GM12878 (cell line): Measurements from ENCODE around the gene LRP5. TPM values are rescaled to one million over a fixed set of nuclear protein-coding genes. Genes with fewer than 3 reads are reported as not detected.

Source experiments
- ATAC-seq: fragments of 200-7000 bp; cut with Tn5 transposase; 3 replicates; pipeline ENCODE4 v1.9.1; 2020; ENCODE audit warnings: mild to moderate bottlenecking, moderate library complexity
- BruUV-seq: library from RNA; stranded (reverse); fragments of 400-500 nt; replicated peaks from 2 replicates; lab custom pipeline; 2021; lab: Mats Ljungman, UMichigan
- CTCF ChIA-PET: fragments of 300-600 bp; sonication (Branson Sonifier 250); formaldehyde crosslinking; extraction: SDS; loops from one replicate; lab custom pipeline; 2021; ENCODE audit warnings: inconsistent platforms; lab: Yijun Ruan, JAX
- POLR2A ChIA-PET: fragments of 350-600 bp; formaldehyde crosslinking; extraction: SDS; loops from one replicate; lab custom pipeline; 2021; ENCODE audit warnings: inconsistent platforms; lab: Charles Lee
- RAD21 ChIA-PET: fragments of 300-600 bp; sonication (Branson Sonifier 250); formaldehyde crosslinking; loops from one replicate; lab custom pipeline; 2023; ENCODE audit warnings: antibody characterized with exemption; ENCODE audit not compliant: unreplicated experiment; lab: Charles Lee
- SMC1A ChIA-PET: fragments of 300-600 bp; sonication (Branson Sonifier 250); formaldehyde crosslinking; loops from one replicate; lab custom pipeline; 2023; ENCODE audit not compliant: unreplicated experiment, uncharacterized antibody; lab: Charles Lee
- DNase-seq: peaks from one replicate; pipeline ENCODE4 v3.0.0-alpha.2; 2011; ENCODE audit warnings: low read depth, low spot score
- FAIRE-seq: peaks from 3 replicates; lab custom pipeline; 2011; peaks lifted over from hg19 to GRCh38; lab: Jason Lieb, UNC
- H2AFZ ChIP-seq: 2 replicates; pipeline ENCODE4 v1.6.0; 2011; ENCODE audit warnings: low read depth, low read length, control low read depth; ENCODE audit not compliant: control insufficient read depth
- H3K27ac ChIP-seq: 2 replicates; pipeline ENCODE4 v1.5.1; 2011; ENCODE audit warnings: control low read depth; ENCODE audit not compliant: control insufficient read depth, insufficient read depth
- H3K27me3 ChIP-seq, 2 experiments: replicated peaks in 1 of 2; 2 replicates each; pipeline versions ENCODE4 v1.6.0 to v1.6.1; 2011; ENCODE audit warnings: low read length in 1 of 2; ENCODE audit not compliant: control insufficient read depth in 2 of 2, insufficient read depth in 2 of 2
- H3K36me3 ChIP-seq, 2 experiments: 2 replicates each; pipeline ENCODE4 v1.5.1; 2011; ENCODE audit warnings: low read length in 1 of 2; ENCODE audit not compliant: control insufficient read depth in 2 of 2, insufficient read depth in 2 of 2
- H3K4me1 ChIP-seq: 2 replicates; pipeline ENCODE4 v1.6.1; 2011; ENCODE audit warnings: mild to moderate bottlenecking, low read length, moderate library complexity, mixed read lengths; ENCODE audit not compliant: control insufficient read depth, insufficient read depth
- H3K4me2 ChIP-seq: 2 replicates; pipeline ENCODE4 v1.6.0; 2011; ENCODE audit warnings: control low read depth; ENCODE audit not compliant: control insufficient read depth, insufficient read depth
- H3K4me3 ChIP-seq: fragments of 200-600 bp; sonication (generic); 2 replicates; pipeline ENCODE4 v1.5.1; 2016
- H3K79me2 ChIP-seq: 2 replicates; pipeline ENCODE4 v1.6.0; 2011; ENCODE audit warnings: low read length; ENCODE audit not compliant: control insufficient read depth, insufficient read depth
- H3K9ac ChIP-seq: 2 replicates; pipeline ENCODE4 v1.8.0; 2011; ENCODE audit warnings: low read length, control low read depth, mixed read lengths; ENCODE audit not compliant: control insufficient read depth, insufficient read depth
- H3K9me3 ChIP-seq: replicated peaks from 3 replicates; pipeline ENCODE4 v1.5.1; 2011; ENCODE audit warnings: mild to moderate bottlenecking, low read length; ENCODE audit not compliant: control insufficient read depth, insufficient read depth
- H4K20me1 ChIP-seq: 2 replicates; pipeline ENCODE4 v1.6.0; 2011; ENCODE audit not compliant: control insufficient read depth, insufficient read depth
- ATF2 ChIP-seq: IDR thresholded peaks from 2 replicates; pipeline ENCODE4 v1.6.1; 2012; ENCODE audit warnings: low read length, inconsistent platforms
- EED ChIP-seq: sonication (generic); IDR thresholded peaks from 2 replicates; pipeline ENCODE4 v1.6.1; 2016; ENCODE audit warnings: antibody characterized with exemption, low read depth
- EP300 ChIP-seq, 2 experiments: fragments of 150-350 bp in 1 of 2; IDR thresholded peaks; 2 replicates each; pipeline ENCODE4 v1.6.1; 2011 to 2012; ENCODE audit warnings: low read depth in 2 of 2, low read length in 2 of 2, borderline replicate concordance in 1 of 2, improper control_type of control experiment in 1 of 2, inconsistent platforms in 1 of 2; ENCODE audit not compliant: control insufficient read depth in 1 of 2
- MTA2 ChIP-seq: fragments of 450-650 bp; IDR thresholded peaks from 2 replicates; pipeline ENCODE4 v1.6.1; 2016; ENCODE audit warnings: low read depth, mild to moderate bottlenecking, moderate library complexity
- SREBF2 ChIP-seq: IDR thresholded peaks from 2 replicates; pipeline ENCODE4 v1.6.1; 2012; ENCODE audit warnings: mild to moderate bottlenecking, low read length
- TAF1 ChIP-seq: IDR thresholded peaks from 2 replicates; pipeline ENCODE4 v1.6.1; 2011; ENCODE audit warnings: mild to moderate bottlenecking, low read depth, low read length, borderline replicate concordance
- ZBTB33 ChIP-seq: fragments of 450-650 bp; IDR thresholded peaks from 2 replicates; pipeline ENCODE4 v1.6.1; 2017; ENCODE audit warnings: mild to moderate bottlenecking
- ZNF207 ChIP-seq: fragments of 450-650 bp; IDR thresholded peaks from 2 replicates; pipeline ENCODE4 v1.6.1; 2014; ENCODE audit warnings: antibody characterized with exemption, mild to moderate bottlenecking, borderline replicate concordance
- ZNF24 ChIP-seq: fragments of 450-650 bp; IDR thresholded peaks from 2 replicates; pipeline ENCODE4 v1.6.1; 2017; ENCODE audit warnings: antibody characterized with exemption, mild to moderate bottlenecking
- WGBS: methylation state at CpG from one replicate; pipeline ENCODE4 v1.1.6; 2016; ENCODE audit warnings: low lambda C conversion rate; ENCODE audit not compliant: insufficient replicate concordance, insufficient coverage; ENCODE audit errors: missing lambda C conversion rate; 5-methylcytosine and 5-hydroxymethylcytosine counted together
- in situ Hi-C: fragments of 300-500 bp; cut with MboI; formaldehyde crosslinking; loops from 9 replicates; pipeline ENCODE4 v1.14.3; 2018; ENCODE audit warnings: mixed read lengths
- intact Hi-C: fragments of 100-400 bp; cut with micrococcal nuclease; formaldehyde crosslinking; loops from one replicate; pipeline ENCODE4 v1.14.2; 2022; ENCODE audit not compliant: unreplicated experiment
- polyA plus RNA-seq, 11 experiments: library from polyadenylated mRNA; depleted of rRNA in 4 of 11; unstranded in 6 of 11; stranded (reverse) in 5 of 11; fragments of >200 nt; fragmentation: Nextera tagmentation in 4 of 11; fragmentation: Illumina TruSeq in 1 of 11; extraction: Ambion mirVana in 4 of 11; extraction: Trizol in 1 of 11; gene quantifications; 1 replicate in 1 of 11; 2 replicates in 10 of 11; pipeline versions ENCODE4 v1.2.1 to v1.2.3, GENCODE V29; 2011 to 2016; ENCODE audit warnings: inconsistent platforms in 2 of 11, missing spikeins in 2 of 11, low read depth in 1 of 11
- total RNA-seq, 4 experiments: library from RNA; depleted of rRNA in 3 of 4; stranded (reverse); fragments of >200 nt in 3 of 4; fragmentation: Illumina TruSeq in 1 of 4; extraction: Trizol in 1 of 4; gene quantifications; 2 replicates each; pipeline versions ENCODE4 v1.2.1 to v1.2.3, GENCODE V29; 2013 to 2021

LRP5 gene
- total and polyA plus RNA-seq, 10 of the 15 experiments (the other 5 are each of a cell fraction or from before 2014, with no cell fraction given), result 0.37 to 34.0 (median 6.6) TPM

GRCh38 chr11:68357568-68357967 lies 45.2 kb downstream of the LRP5 start (continued):
- TF ChIP-seq ZNF24 (no peak), EED (no peak), ZNF207 (no peak), ZBTB33 (no peak)

GRCh38 chr11:68358416-68358815 lies 46.0 kb downstream of the LRP5 start:
- Histone ChIP-seq H3K4me3 (no peak overlapping the region), H3K9me3 (peaks cover 4% of the 10 kb centered on the region; the same call in 2 of the 3 replicates), H2AFZ (no peak overlapping the region), H3K79me2 (no peaks in the 10 kb centered on the region), H3K36me3 (peaks cover 0 to 12% of the 10 kb centered on the region in 2 experiments; a peak in 3 of 4 replicates), H3K4me2 (no peak overlapping the region), H3K4me1 (no peaks in the 10 kb centered on the region), H4K20me1 (no peaks in the 10 kb centered on the region), H3K27ac (no peak overlapping the region), H3K27me3 (no peaks in the 10 kb centered on the region), H3K9ac (no peak overlapping the region)
- TF ChIP-seq ATF2, result no peak
- TF ChIP-seq TAF1, result no peak
- 0 out of 2 replicates have a peak, but pooled peaks have one; percentile 12 for TF ChIP-seq MTA2
- TF ChIP-seq EP300 (IDR thresholded peaks at IDR 0.05; ENCODE audit: borderline replicate concordance in 1 of 2, control insufficient read depth in 1 of 2, low read depth in 2 of 2, low read length in 2 of 2), result no peak
- TF ChIP-seq SREBF2, result no peak
- in situ Hi-C loops (no loop called here), intact Hi-C loops (no loop called here)
- ChIA-PET RAD21 (no interaction called here), POLR2A (no interaction called here), CTCF (no interaction called here), SMC1A (interaction anchor here (0.9 kb wide), 1 partner anchor 12 kb away, joined by 3 read pairs; no protein-coding TSS in a partner anchor)
- BruUV-seq, result no TSS peak
- 62% methylated on average over 6 of the region's 6 CpGs for WGBS
- FAIRE-seq (no peak), DNase-seq (no peak), ATAC-seq (peak; percentile 45)
